Urinary bladder (tissue), 4 donors: ENCODE results near the gene CELF2. TPM values are rescaled to one million over a fixed set of nuclear protein-coding genes. Genes with fewer than 3 reads are reported as not detected.
"Not testable (repeated sequence)": the region's sequence is repeated elsewhere in the genome, so short reads cannot be mapped to it uniquely, and the experiment has no call there.

ENCODE experiments used
- DNase-seq: peaks from one replicate; pipeline ENCODE4 v3.0.0-alpha.2; 2015; ENCODE audit errors: extremely low spot score
- H3K27ac ChIP-seq: one replicate; pipeline ENCODE4 v1.5.1; 2013; ENCODE audit warnings: low read depth, mild to moderate bottlenecking, moderate library complexity
- H3K36me3 ChIP-seq: one replicate; pipeline ENCODE4 v1.6.1; 2013; ENCODE audit warnings: mild to moderate bottlenecking, moderate library complexity; ENCODE audit not compliant: insufficient read depth
- H3K4me1 ChIP-seq: one replicate; pipeline ENCODE4 v1.6.1; 2013; ENCODE audit warnings: mild to moderate bottlenecking, moderate library complexity; ENCODE audit not compliant: insufficient read depth
- H3K4me3 ChIP-seq: one replicate; pipeline ENCODE4 v1.5.1; 2013; ENCODE audit warnings: low read depth, low read length
- WGBS: extraction: QIAGEN DNeasy Blood & Tissue Kit; methylation state at CpG from one replicate; pipeline ENCODE4 v1.1.7; 2013; 5-methylcytosine and 5-hydroxymethylcytosine counted together
- polyA plus RNA-seq: library from polyadenylated mRNA; stranded (reverse); fragments of 200-250 nt; gene quantifications from one replicate; pipeline ENCODE4 v1.2.3, GENCODE V29; 2013
- total RNA-seq: library from RNA; depleted of rRNA; stranded (reverse); fragments of >200 nt; gene quantifications from one replicate; pipeline ENCODE4 v1.2.3, GENCODE V29; 2014
- donor health status: healthy with polysubstance abuse.
- donor health status: healthy.

The CELF2 gene
- total and polyA plus RNA-seq, 2 donors: 40.1 to 52.7 TPM

DNA sequence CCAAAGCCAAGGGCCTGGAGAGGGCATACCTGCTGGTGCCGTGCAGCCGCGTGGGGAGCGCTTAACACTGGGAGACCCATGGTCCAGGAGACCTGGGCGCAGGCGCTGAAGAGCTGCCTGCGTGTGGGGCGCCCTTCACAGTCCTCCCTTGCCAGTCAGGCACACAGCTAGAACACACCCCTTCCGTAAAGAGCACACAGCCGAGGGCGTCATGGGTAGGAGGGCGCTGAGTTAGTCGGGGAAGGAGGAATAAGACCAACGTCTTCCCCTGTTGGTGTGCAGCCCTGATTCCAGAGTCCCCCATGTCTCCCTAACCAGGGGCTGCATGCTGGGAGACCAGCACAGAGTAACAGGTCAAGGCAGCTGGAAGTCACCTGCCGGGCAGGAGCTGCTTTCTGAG, 319.8 kb downstream of the CELF2 start:
- 82% methylated on average over 15 of the region's 15 CpGs for WGBS
- DNase-seq: no peak
- Histone ChIP-seq H3K4me3 (no peak overlapping the region), H3K27ac (no peak overlapping the region), H3K4me1 (no peaks in the 10 kb centered on the region), H3K36me3 (no peaks in the 10 kb centered on the region)

DNA sequence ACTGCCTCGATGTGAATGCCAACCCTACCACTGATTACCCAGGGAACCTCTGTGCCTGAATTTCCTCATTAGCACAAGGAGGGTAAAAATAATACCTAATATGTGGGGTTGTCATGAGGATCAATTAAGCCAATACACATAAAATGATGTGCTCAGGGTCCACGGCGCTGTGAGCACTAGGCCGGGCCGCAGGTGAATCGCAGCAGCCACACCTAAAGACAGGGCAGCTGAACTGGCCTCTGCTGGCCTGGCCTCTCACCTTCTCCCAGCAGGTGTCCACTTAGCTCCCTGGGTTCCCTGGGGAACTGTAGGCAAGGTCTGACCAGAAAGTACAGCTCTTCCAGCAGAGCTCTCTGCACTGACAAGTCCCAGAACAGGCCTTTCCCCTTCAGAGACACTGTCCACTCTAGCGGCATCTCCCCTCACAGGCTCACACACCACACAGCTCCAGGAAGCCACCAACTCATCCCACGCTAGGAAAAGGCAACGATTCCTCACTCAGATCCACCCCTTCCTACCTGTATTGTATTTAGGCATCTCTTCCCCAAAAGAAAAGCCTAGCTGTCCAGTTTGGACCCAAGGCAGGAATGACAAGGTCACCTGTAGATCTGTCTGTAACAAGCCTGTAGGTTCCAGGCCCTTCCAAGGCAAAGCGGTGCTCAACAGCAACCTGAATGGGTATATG, 320.6 kb downstream of the CELF2 start:
- DNase-seq: no peak
- no peak overlapping the region for H3K27ac ChIP-seq
- H3K4me1 ChIP-seq: no peaks in the 10 kb centered on the region
- WGBS: 96% methylated on average over 10 of the region's 10 CpGs
- H3K36me3 ChIP-seq: no peaks in the 10 kb centered on the region
- H3K4me3 ChIP-seq: no peak overlapping the region

DNA sequence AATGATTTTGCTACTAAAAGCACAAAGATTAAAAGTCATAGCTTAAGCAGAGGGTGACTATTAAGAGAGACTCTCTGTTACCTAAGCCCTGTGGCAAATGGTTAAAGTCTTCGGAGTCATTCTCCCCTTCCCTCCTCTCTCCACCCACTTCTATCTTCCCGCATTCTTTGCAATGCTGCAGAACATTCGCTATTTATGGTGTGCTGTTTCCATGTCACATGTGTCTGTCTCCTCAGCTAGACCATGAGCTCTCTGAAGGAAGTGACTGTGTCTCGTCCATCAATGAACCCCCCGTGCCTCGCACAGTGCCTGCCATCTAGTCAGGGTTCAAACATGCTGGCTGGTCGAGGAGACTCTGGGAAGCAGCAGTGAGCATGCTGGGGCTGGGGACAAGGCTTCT, 321.3 kb downstream of the CELF2 start:
- WGBS: 57% methylated on average over 7 of the region's 7 CpGs
- Histone ChIP-seq H3K27ac (no peak overlapping the region), H3K4me1 (no peaks in the 10 kb centered on the region), H3K4me3 (no peak overlapping the region), H3K36me3 (no peaks in the 10 kb centered on the region)
- no peak for DNase-seq

DNA sequence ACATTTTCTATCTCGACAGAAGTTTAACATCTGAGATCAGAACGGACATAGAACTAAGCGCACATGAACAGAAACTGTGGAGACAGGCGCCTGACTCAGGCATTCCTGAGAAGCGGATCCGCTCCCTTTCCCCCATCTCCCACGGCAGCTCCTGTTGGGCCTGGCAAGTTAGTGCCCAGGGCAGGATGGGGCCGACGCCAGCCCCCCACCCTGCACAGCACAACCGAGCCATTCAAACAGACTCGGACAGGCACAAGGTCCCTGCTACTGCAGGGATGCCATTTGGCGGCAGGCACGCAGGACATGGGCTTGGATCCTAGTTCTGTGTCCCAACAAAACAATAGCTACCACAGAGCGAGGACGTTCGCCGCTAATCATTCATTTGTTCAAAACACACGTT, 322.0 kb downstream of the CELF2 start:
- no peak overlapping the region for H3K27ac ChIP-seq
- no peak for DNase-seq
- H3K4me3 ChIP-seq: no peak overlapping the region
- 91% methylated on average over 18 of the region's 18 CpGs for WGBS
- no peaks in the 10 kb centered on the region for H3K36me3 ChIP-seq
- no peaks in the 10 kb centered on the region for H3K4me1 ChIP-seq

DNA sequence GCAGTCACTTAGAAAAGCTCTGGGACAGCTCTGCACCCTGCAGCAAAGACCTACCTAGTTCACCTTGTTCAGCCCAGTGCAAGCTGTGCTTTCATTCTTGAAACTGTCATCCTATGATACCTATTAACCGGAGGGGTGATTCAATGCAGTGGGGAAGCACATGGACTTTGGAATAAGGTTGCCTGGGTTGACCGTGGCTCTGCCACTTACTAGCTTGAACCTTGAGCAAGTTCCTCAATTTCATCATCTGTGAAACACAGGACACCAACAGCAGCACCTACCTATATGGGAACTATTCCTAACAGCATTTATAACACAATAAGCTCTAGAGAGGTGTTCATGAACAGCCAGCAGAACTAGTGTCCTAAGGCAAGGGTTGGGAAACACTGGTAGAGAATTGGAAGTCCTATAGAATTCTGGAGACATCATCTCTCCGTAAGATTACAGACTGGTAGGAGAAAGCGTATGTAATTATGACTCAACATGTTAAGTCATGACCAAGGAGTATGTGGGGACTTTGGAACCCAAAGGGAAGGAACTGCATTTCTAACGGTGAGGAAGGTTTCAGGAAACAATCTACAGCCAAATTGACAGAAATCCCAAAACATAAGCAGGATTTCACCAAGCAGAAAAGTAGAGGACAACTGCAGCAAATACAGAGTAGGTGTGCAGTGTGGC, 323.8 kb downstream of the CELF2 start:
- no peak for DNase-seq
- WGBS: 89% methylated on average over 5 of the region's 5 CpGs
- no peaks in the 10 kb centered on the region for H3K4me1 ChIP-seq
- no peaks in the 10 kb centered on the region for H3K36me3 ChIP-seq
- no peak overlapping the region for H3K4me3 ChIP-seq
- no peak overlapping the region for H3K27ac ChIP-seq

DNA sequence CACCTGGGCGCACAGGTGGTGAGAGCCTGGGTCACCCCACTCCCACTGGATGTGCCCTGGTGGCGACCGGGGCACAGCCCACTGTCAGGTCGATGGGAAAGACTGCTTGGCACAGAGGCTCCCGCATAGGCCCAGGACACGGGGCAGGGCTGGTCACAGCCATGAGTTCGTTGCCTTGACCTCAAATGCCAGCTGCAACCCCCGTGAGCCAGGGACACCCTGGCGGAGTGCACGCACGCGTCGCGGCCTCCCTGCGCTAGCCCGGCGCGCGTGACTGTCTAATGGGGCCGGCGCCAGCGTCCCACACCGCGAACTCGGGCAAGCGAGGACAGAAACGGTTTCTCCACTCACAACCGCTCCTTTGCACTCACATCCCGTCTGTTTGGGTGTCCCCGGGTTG, 326.4 kb downstream of the CELF2 start:
- 98% methylated on average over 30 of the region's 30 CpGs for WGBS
- H3K36me3 ChIP-seq: no peaks in the 10 kb centered on the region
- H3K4me1 ChIP-seq: no peaks in the 10 kb centered on the region
- DNase-seq: no peak
- H3K27ac ChIP-seq: no peak overlapping the region
- H3K4me3 ChIP-seq: no peak overlapping the region

DNA sequence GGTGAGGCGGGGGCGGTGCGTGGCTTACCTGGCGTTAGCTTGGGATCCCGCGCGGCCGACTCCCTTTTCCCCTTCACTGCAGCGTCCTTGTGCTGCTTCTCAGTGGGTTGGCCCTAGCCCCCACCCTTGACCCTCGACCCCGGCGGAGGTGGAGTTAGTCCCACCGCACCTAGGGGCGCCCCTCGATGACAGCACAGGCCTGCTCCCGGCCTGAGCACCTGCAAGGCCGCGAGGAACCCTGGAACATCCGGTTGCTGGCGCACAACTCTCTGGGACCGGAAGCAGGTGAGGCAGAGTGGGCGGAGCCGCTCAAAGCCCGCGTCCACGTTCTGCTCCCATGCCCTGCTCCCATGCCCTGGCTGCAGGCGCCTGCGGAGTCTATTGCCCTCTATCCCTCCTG, 326.9 kb downstream of the CELF2 start:
- Histone ChIP-seq H3K4me1 (no peaks in the 10 kb centered on the region), H3K36me3 (no peaks in the 10 kb centered on the region), H3K27ac (no peak overlapping the region), H3K4me3 (no peak overlapping the region)
- WGBS: 90% methylated on average over 28 of the region's 28 CpGs
- DNase-seq: no peak

DNA sequence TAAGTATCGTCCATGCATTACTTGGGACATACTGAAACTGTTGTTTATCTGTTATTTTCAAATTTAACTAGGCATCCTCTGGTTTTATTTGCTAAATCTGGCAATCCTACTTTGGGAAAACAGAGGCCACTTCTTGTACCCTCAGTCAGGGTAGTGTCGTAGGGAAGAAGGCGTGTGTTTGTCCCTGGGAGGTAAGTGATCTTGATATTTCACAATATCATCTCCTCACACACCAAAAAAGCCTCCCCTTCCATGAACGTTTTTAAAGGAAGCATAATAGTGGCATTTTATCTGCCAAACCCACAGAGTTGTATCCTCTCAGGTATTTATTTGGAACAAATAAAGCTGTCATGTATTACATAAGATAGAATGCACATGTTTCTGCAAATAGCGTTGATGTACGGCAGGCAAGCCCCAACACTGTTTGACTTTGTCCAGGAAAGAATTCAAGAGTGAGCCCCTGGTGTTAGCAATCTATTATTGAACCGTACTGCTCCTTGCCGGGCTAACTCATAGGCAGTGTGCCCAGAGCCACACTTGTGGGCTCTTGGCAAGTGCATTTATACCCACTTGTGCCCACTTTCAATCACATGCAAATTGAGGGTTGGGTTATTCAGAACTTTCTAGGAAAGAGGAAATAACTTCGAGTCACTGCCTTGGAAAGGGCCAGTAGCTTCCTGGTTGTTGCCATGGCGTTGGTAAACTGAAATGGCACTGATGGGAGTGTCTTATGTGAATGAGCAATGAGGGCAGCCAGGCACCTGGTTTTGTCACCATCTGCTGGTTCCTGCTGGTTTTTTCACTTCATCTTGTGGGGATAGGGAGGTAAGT, 327.8 kb downstream of the CELF2 start:
- WGBS: 32% methylated on average over 10 of the region's 10 CpGs
- H3K4me3 ChIP-seq: no peak overlapping the region

DNA sequence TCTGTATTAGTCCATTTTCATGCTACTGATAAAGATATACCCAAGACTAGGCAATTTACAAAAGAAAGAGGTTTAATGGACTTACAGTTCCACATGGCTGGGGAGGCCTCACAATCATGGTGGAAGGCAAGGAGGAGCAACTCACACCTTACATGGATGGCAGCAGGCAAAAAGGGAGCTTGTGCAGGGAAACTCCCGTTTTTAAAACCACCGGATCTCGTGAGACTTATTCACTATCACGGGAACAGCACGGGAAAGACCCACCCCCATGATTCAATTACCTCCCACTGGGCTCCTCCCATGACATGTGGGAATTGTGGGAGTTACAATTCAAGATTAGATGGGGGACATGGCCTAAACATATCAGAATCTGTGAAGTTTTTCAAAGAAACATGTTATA, 329.9 kb downstream of the CELF2 start:
- not testable (repeated sequence) for H3K4me3 ChIP-seq, DNase-seq, H3K4me1 ChIP-seq, H3K27ac ChIP-seq, H3K36me3 ChIP-seq
- 97% methylated on average over 5 of the region's 5 CpGs for WGBS

More for the DNA sequence above, 327.8 kb downstream of the CELF2 start:
- H3K27ac ChIP-seq: no peak overlapping the region
- H3K4me1 ChIP-seq: no peaks in the 10 kb centered on the region
- H3K36me3 ChIP-seq: no peaks in the 10 kb centered on the region
- peak; percentile 56 for DNase-seq

DNA sequence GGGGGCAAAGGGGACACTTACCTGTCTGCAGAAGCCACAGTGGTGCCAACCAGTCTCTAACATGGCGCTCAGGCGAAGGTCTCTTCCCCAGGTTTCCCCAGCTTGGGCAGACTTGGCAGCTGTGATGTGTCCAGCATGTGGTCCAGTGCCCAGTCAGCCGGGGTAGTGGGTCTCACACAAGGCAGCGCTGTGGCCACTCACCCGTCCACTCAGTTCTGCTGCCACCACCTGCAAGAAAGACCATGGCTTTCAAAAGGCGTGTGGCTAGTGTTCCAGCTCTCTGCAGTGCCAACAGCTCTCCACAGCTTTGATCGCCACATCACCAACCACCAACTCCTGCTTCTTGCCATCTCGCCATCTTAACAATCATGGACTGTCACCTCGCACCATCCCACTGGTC, 334.1 kb downstream of the CELF2 start:
- Histone ChIP-seq H3K4me1 (no peaks in the 10 kb centered on the region), H3K36me3 (no peaks in the 10 kb centered on the region), H3K27ac (no peak overlapping the region), H3K4me3 (no peak overlapping the region)
- DNase-seq: no peak
- 92% methylated on average over 9 of the region's 9 CpGs for WGBS

DNA sequence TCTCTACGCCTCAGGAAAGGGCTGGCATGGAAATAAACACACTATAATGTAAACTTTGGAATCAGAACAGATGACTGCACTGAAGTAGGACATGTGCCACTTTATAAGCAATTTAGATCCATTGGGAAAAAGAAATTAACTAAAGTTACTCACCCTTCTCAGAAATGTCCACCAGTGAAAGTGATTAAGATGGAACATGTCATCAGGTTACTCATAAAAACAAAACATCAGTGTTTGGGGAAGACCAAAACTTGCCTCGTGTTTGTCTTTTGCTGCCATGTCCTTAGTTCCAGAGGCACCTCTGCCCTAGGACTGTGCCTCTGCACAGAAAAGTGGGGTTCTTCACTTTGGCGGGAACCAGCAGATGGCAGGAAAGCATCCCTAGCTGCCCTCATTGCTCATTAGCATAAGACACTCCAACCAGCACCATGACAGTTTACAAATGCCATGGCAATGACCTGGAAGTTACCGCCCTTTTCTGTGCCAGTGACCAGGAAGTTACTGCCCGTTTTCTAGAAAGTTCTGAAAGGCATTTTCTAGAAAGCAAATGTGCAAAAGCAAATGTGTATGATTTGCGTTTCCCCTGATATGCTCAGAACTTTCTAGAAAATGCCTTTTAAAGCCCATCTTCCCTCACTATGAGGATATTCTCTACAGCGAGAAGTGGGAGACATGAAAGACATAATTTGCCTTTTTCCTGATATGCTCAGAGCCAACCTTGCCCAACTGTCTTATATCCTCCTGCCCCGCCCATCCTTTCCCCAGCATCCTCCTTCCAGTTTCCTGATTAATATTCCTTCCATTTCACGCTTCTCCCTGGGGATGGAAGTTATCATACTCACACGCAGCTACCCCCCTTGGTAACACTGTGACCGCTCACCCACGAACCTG, 335.6 kb downstream of the CELF2 start:
- no peak overlapping the region for H3K27ac ChIP-seq
- H3K4me3 ChIP-seq: no peak overlapping the region
- no peaks in the 10 kb centered on the region for H3K36me3 ChIP-seq
- H3K4me1 ChIP-seq: no peaks in the 10 kb centered on the region
- WGBS: 86% methylated on average over 12 of the region's 12 CpGs
- no peak for DNase-seq

DNA sequence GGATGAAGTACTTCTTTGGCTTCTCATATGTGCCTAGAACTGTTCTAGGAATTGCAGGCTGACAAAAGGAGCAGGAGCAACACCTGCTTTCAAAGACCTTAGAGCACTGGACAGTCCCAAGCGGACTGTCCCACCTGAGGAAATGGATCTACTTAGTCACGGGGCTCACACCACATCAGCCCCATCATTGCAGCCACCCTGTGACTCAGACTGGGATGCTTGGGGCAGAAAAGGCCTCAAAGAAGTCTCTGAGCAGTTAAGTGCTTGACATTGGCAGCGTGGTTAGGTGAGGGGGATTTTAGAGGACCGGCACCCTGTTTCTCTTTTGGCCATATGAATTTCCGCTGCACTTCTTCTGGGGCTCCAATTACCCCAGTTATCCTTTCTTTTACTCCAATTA, 337.2 kb downstream of the CELF2 start:
- DNase-seq: no peak
- Histone ChIP-seq H3K4me1 (no peaks in the 10 kb centered on the region), H3K27ac (no peak overlapping the region), H3K36me3 (no peaks in the 10 kb centered on the region), H3K4me3 (no peak overlapping the region)
- 95% methylated on average over 5 of the region's 5 CpGs for WGBS

DNA sequence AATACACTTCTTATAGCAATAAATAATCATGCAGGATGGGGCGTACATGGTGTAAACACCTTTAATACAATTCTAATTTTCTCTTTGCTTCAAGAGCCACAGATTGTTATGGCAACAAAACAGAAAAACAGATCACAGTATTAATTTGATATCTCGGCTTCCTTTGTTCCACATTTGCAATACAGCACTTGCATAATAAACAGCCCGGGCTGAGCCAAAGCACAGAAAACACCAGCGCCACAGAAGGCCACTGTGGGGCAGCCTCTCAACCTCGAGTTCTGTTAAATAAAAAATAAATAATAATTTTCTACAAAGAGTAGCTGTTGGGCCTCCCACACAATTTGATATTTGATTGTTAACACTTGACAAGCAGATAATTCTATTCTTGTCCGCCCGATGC, 337.9 kb downstream of the CELF2 start:
- 71% methylated on average over 7 of the region's 7 CpGs for WGBS

More for the DNA sequence above, 337.9 kb downstream of the CELF2 start:
- Histone ChIP-seq H3K4me3 (no peak overlapping the region), H3K27ac (no peak overlapping the region), H3K36me3 (no peaks in the 10 kb centered on the region), H3K4me1 (no peaks in the 10 kb centered on the region)
- no peak for DNase-seq
